Measurements from ENCODE around the gene PGLYRP1. TPM values are rescaled to one million over a fixed set of nuclear protein-coding genes. Genes with fewer than 3 reads are reported as not detected.

PGLYRP1 gene
- total RNA-seq, 1 experiment from 2014 or later, result not detected

DNA sequence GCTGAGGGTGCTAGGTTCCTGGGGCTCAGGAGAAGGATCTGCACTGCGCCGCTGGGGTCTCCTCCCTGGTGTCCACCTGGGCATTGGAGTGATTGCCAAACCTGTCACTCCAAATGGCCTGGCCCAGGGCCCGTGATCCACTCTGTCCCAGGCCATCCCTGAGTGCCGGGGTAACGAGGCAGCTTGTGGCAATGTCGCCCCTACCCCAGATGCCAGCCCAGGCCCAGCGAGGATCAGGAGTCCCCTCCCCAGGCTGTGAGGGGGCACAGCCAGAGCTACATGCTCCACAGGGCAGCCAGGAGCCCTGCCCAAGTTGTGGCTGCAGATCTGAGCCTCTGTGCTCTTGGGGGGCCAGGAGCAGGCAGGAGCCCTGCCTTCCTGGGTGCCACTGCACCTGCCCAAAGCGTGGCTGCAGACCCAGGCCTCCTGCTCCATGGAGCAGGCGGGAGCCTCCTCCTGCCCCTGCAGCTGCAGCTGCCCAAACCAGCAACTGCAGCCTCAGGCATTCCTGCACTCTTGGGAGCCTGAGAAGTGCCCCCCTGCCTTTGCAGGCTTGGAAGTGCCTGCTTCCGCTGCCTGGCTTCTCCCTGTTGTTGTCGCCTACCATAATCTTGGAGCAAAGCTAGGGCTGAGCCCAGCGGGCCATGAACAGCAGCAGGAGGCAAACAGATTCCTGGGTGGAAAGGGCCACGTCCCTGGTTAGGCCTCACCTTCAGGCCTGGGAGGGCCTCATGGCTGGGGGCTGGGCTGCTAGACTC, 13.3 kb upstream of the PGLYRP1 start:
- H3K27me3 ChIP-seq (ENCODE audit: insufficient read depth, low read depth), result 0 out of 2 replicates have a peak, but pooled peaks cover 5% of the 10 kb centered on the region
- H3K4me2 ChIP-seq, result no peak overlapping the region

DNA sequence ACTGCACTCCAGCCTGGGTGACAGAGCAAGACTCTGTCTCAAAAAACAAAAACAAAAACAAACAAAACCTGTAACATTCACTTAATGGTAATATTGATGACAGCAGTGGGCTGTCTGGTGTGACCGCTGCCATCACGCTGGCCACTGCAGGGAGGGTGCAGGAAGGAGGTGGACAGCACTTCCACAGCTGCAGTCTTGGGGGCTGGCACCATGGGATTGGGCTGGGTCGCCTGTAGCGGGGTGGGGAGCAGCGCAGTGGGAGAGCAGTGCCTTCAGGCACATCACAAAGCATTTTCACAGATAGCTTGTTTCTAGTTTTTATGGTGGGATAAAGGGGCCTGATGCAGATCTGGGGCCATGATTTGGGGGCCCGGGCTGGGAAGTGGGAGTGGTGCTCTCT, 12.7 kb upstream of the PGLYRP1 start:
- Histone ChIP-seq H3K36me3 (ENCODE audit: low read depth) (no peaks in the 10 kb centered on the region), H4K20me1 (ENCODE audit: insufficient read depth) (no peaks in the 10 kb centered on the region), H3K4me2 (no peak overlapping the region), H3K4me3 (no peak overlapping the region), H3F3A (ENCODE audit: insufficient read depth, low read depth) (peaks cover 8% of the 10 kb centered on the region; the same call in 1 of the 2 replicates), H3K27ac (no peak overlapping the region), H3K27me3 (ENCODE audit: insufficient read depth, low read depth) (0 out of 2 replicates have a peak, but pooled peaks cover 5% of the 10 kb centered on the region), H3K4me1 (replicated peaks; ENCODE audit: insufficient read depth) (peaks cover 9% of the 10 kb centered on the region), H2AFZ (no peak overlapping the region), H3K79me2 (ENCODE audit: low read depth) (no peaks in the 10 kb centered on the region), H3K9me2 (ENCODE audit: insufficient read depth) (no peaks in the 10 kb centered on the region), H3K9me3 (ENCODE audit: insufficient read depth, low read depth) (no peaks in the 10 kb centered on the region)
- no peak for DNase-seq
- intact Hi-C loops (cut with micrococcal nuclease; ENCODE audit: unreplicated experiment), result no loop called here
- no TSS peak for BruUV-seq (replicated peaks)
- POLR2A ChIA-PET (ENCODE audit: unreplicated experiment), result no interaction called here
- CTCF ChIA-PET, result no interaction called here
- no peak for TF ChIP-seq CTCF (conservative IDR thresholded peaks at IDR 0.05)
- TF ChIP-seq EZH2 (IDR thresholded peaks at IDR 0.05; ENCODE audit: low read depth), result no peak

More for the DNA sequence above, 13.3 kb upstream of the PGLYRP1 start:
- intact Hi-C loops (cut with micrococcal nuclease; ENCODE audit: unreplicated experiment), result no loop called here
- H3K27ac ChIP-seq, result no peak overlapping the region
- POLR2A ChIA-PET (ENCODE audit: unreplicated experiment), result no interaction called here
- peaks cover 15% of the 10 kb centered on the region for H3K4me1 ChIP-seq (replicated peaks; ENCODE audit: insufficient read depth)
- H3K4me3 ChIP-seq, result no peak overlapping the region
- peaks cover 11% of the 10 kb centered on the region; the same call in 1 of the 2 replicates for H3F3A ChIP-seq (ENCODE audit: insufficient read depth, low read depth)
- no TSS peak for BruUV-seq (replicated peaks)
- no peak for DNase-seq
- H3K36me3 ChIP-seq (ENCODE audit: low read depth), result no peaks in the 10 kb centered on the region
- TF ChIP-seq EZH2 (IDR thresholded peaks at IDR 0.05; ENCODE audit: low read depth), result no peak
- TF ChIP-seq CTCF (conservative IDR thresholded peaks at IDR 0.05), result no peak
- CTCF ChIA-PET, result interaction anchor here (0.6 kb wide), 1 partner anchor 9 kb away, joined by 3 read pairs; no protein-coding TSS in a partner anchor
- H3K79me2 ChIP-seq (ENCODE audit: low read depth), result no peaks in the 10 kb centered on the region
- no peaks in the 10 kb centered on the region for H4K20me1 ChIP-seq (ENCODE audit: insufficient read depth)
- no peak overlapping the region for H2AFZ ChIP-seq
- no peaks in the 10 kb centered on the region for H3K9me2 ChIP-seq (ENCODE audit: insufficient read depth)
- H3K9me3 ChIP-seq (ENCODE audit: insufficient read depth, low read depth), result no peaks in the 10 kb centered on the region

GRCh38 chr19:46033401-46033800, 10.5 kb upstream of the PGLYRP1 start:
- ChIA-PET POLR2A (ENCODE audit: unreplicated experiment) (interaction anchor here (0.5 to 0.6 kb wide), 3 partner anchors 13 to 338 kb away, joined by 3 to 4 read pairs (median 3); no protein-coding TSS in a partner anchor), CTCF (interaction anchor here (0.5 kb wide), 1 partner anchor 17 kb away, joined by 3 read pairs; no protein-coding TSS in a partner anchor)
- intact Hi-C loops (cut with micrococcal nuclease; ENCODE audit: unreplicated experiment), result no loop called here
- Histone ChIP-seq H4K20me1 (ENCODE audit: insufficient read depth) (no peaks in the 10 kb centered on the region), H3K4me1 (replicated peaks; ENCODE audit: insufficient read depth) (peaks cover 6% of the 10 kb centered on the region; the same call in 1 of the 2 replicates), H3K36me3 (ENCODE audit: low read depth) (no peaks in the 10 kb centered on the region), H3K9me3 (ENCODE audit: insufficient read depth, low read depth) (no peaks in the 10 kb centered on the region), H3K27me3 (ENCODE audit: insufficient read depth, low read depth) (no peaks in the 10 kb centered on the region), H3K4me2 (no peak overlapping the region), H2AFZ (no peak overlapping the region), H3K27ac (no peak overlapping the region), H3F3A (ENCODE audit: insufficient read depth, low read depth) (peaks cover 3% of the 10 kb centered on the region; the same call in 1 of the 2 replicates), H3K9me2 (ENCODE audit: insufficient read depth) (no peaks in the 10 kb centered on the region), H3K4me3 (no peak overlapping the region), H3K79me2 (ENCODE audit: low read depth) (no peaks in the 10 kb centered on the region)
- no peak for DNase-seq
- no TSS peak for BruUV-seq (replicated peaks)
- TF ChIP-seq CTCF (conservative IDR thresholded peaks at IDR 0.05), result no peak
- no peak for TF ChIP-seq EZH2 (IDR thresholded peaks at IDR 0.05; ENCODE audit: low read depth)
